Activated naive CD8-positive, alpha-beta T cell treated with anti-CD3 and anti-CD28 coated beads, Interleukin-2, amount 10 ng/mL, durations not matched to agents 7 days and 5 days (primary cell): ENCODE results near the gene CDH13. TPM values are rescaled to one million over a fixed set of nuclear protein-coding genes. Genes with fewer than 3 reads are reported as not detected.

Experiments
- ATAC-seq: fragments of 150-1000 bp; cut with Tn5 transposase; one replicate; pipeline ENCODE4 v1.10.0; 2021; ENCODE audit warnings: low read depth, moderate library complexity
- POLR2A ChIA-PET: fragments of 350-600 bp; sonication (Branson Sonifier 250); formaldehyde crosslinking; loops from one replicate; lab custom pipeline; 2021; ENCODE audit warnings: antibody characterized with exemption; lab: Charles Lee
- DNase-seq: peaks from one replicate; pipeline ENCODE4 v3.0.0; 2021
- H3K27ac Mint-ChIP-seq: one replicate; pipeline ENCODE4 v1.8.0; 2022; ENCODE audit warnings: mild to moderate bottlenecking, mixed read lengths
- H3K27me3 Mint-ChIP-seq: one replicate; pipeline ENCODE4 v1.8.0; 2022; ENCODE audit warnings: mild to moderate bottlenecking, moderate library complexity, mixed read lengths
- H3K36me3 Mint-ChIP-seq: one replicate; pipeline ENCODE4 v1.8.0; 2021; ENCODE audit warnings: mild to moderate bottlenecking, mixed read lengths
- H3K4me1 Mint-ChIP-seq: one replicate; pipeline ENCODE4 v1.8.0; 2021; ENCODE audit warnings: mixed read lengths
- H3K4me3 Mint-ChIP-seq: one replicate; pipeline ENCODE4 v1.8.0; 2022; ENCODE audit warnings: mild to moderate bottlenecking, moderate library complexity, mixed read lengths
- H3K9me3 Mint-ChIP-seq: one replicate; pipeline ENCODE4 v1.8.0; 2021; ENCODE audit warnings: mixed read lengths
- total RNA-seq, 2 experiments: library from RNA; stranded (reverse); gene quantifications; one replicate each; pipeline ENCODE4 v1.2.3, GENCODE V29; 2021

Gene CDH13
- total RNA-seq, 2 experiments from 2014 or later: not detected

GRCh38 chr16:83700918-83701317 is 1074.1 kb downstream of the CDH13 start:
- Mint-ChIP-seq H3K4me1 (no peaks in the 10 kb centered on the region), H3K27me3 (peaks cover 1% of the 10 kb centered on the region), H3K27ac (no peak overlapping the region), H3K36me3 (no peaks in the 10 kb centered on the region), H3K4me3 (no peak overlapping the region), H3K9me3 (peaks cover 7% of the 10 kb centered on the region)
- DNase-seq: no peak
- POLR2A ChIA-PET: no interaction called here
- no peak for ATAC-seq

GRCh38 chr16:83701494-83701893 is 1074.7 kb downstream of the CDH13 start:
- Mint-ChIP-seq H3K4me3 (no peak overlapping the region), H3K27me3 (peaks cover 1% of the 10 kb centered on the region), H3K36me3 (no peaks in the 10 kb centered on the region), H3K9me3 (peaks cover 7% of the 10 kb centered on the region), H3K27ac (no peak overlapping the region), H3K4me1 (no peaks in the 10 kb centered on the region)
- ATAC-seq (no peak), DNase-seq (peak; percentile 53)
- POLR2A ChIA-PET: no interaction called here

- H3K9me3 Mint-ChIP-seq: peaks cover 8% of the 10 kb centered on the region
- ATAC-seq (no peak), DNase-seq (no peak)
- POLR2A ChIA-PET: no interaction called here
- no peak overlapping the region for H3K27ac Mint-ChIP-seq
- peaks cover 2% of the 10 kb centered on the region for H3K4me1 Mint-ChIP-seq
- H3K36me3 Mint-ChIP-seq: no peaks in the 10 kb centered on the region
- no peak overlapping the region for H3K4me3 Mint-ChIP-seq
- no peaks in the 10 kb centered on the region for H3K27me3 Mint-ChIP-seq
These were observed 1077.9 kb downstream of the CDH13 start for GRCh38 chr16:83704656-83705055.

- Mint-ChIP-seq H3K27me3 (no peaks in the 10 kb centered on the region), H3K4me1 (peaks cover 2% of the 10 kb centered on the region), H3K9me3 (peaks cover 5% of the 10 kb centered on the region), H3K4me3 (no peak overlapping the region), H3K36me3 (no peaks in the 10 kb centered on the region), H3K27ac (no peak overlapping the region)
- DNase-seq: no peak
- POLR2A ChIA-PET: no interaction called here
- ATAC-seq: no peak
These were observed 1079.1 kb downstream of the CDH13 start for GRCh38 chr16:83705856-83706255.

- Mint-ChIP-seq H3K27ac (no peak overlapping the region), H3K4me3 (no peak overlapping the region), H3K9me3 (peaks cover 5% of the 10 kb centered on the region), H3K4me1 (peaks cover 2% of the 10 kb centered on the region), H3K27me3 (no peaks in the 10 kb centered on the region), H3K36me3 (no peaks in the 10 kb centered on the region)
- POLR2A ChIA-PET: no interaction called here
- DNase-seq (no peak), ATAC-seq (no peak)
These were observed 1079.6 kb downstream of the CDH13 start for GRCh38 chr16:83706394-83706793.

GRCh38 chr16:83711069-83711468 is 1084.3 kb downstream of the CDH13 start:
- Mint-ChIP-seq H3K4me1 (peaks cover 12% of the 10 kb centered on the region), H3K9me3 (peaks cover 6% of the 10 kb centered on the region), H3K27me3 (peaks cover 2% of the 10 kb centered on the region), H3K4me3 (no peak overlapping the region), H3K36me3 (no peaks in the 10 kb centered on the region), H3K27ac (no peak overlapping the region)
- DNase-seq (no peak), ATAC-seq (no peak)
- POLR2A ChIA-PET: no interaction called here

- Mint-ChIP-seq H3K27ac (peak overlapping the region; percentile 36), H3K36me3 (no peaks in the 10 kb centered on the region), H3K4me3 (no peak overlapping the region), H3K27me3 (peaks cover 2% of the 10 kb centered on the region), H3K4me1 (peaks cover 11% of the 10 kb centered on the region), H3K9me3 (peaks cover 6% of the 10 kb centered on the region)
- POLR2A ChIA-PET: no interaction called here
- ATAC-seq: peak; percentile 67
- DNase-seq: no peak
These were observed 1086.8 kb downstream of the CDH13 start for GRCh38 chr16:83713597-83713996.

- DNase-seq: no peak
- H3K4me1 Mint-ChIP-seq: peaks cover 11% of the 10 kb centered on the region
- ATAC-seq: no peak
- peaks cover 2% of the 10 kb centered on the region for H3K27me3 Mint-ChIP-seq
- H3K9me3 Mint-ChIP-seq: peaks cover 5% of the 10 kb centered on the region
- POLR2A ChIA-PET: no interaction called here
- no peak overlapping the region for H3K27ac Mint-ChIP-seq
- no peaks in the 10 kb centered on the region for H3K36me3 Mint-ChIP-seq
- no peak overlapping the region for H3K4me3 Mint-ChIP-seq
These were observed 1087.5 kb downstream of the CDH13 start for GRCh38 chr16:83714286-83714685.

- DNase-seq (no peak), ATAC-seq (no peak)
- peaks cover 2% of the 10 kb centered on the region for H3K27me3 Mint-ChIP-seq
- peaks cover 11% of the 10 kb centered on the region for H3K4me1 Mint-ChIP-seq
- POLR2A ChIA-PET: no interaction called here
- no peak overlapping the region for H3K27ac Mint-ChIP-seq
- peaks cover 4% of the 10 kb centered on the region for H3K9me3 Mint-ChIP-seq
- H3K4me3 Mint-ChIP-seq: no peak overlapping the region
- H3K36me3 Mint-ChIP-seq: no peaks in the 10 kb centered on the region
These were observed 1088.6 kb downstream of the CDH13 start for GRCh38 chr16:83715217-83715920.

GRCh38 chr16:83717308-83717707 is 1090.5 kb downstream of the CDH13 start:
- no peak for ATAC-seq
- Mint-ChIP-seq H3K27ac (no peak overlapping the region), H3K36me3 (no peaks in the 10 kb centered on the region), H3K4me3 (no peak overlapping the region), H3K4me1 (peaks cover 11% of the 10 kb centered on the region), H3K27me3 (peaks cover 2% of the 10 kb centered on the region), H3K9me3 (peaks cover 4% of the 10 kb centered on the region)
- DNase-seq: no peak
- POLR2A ChIA-PET: no interaction called here

GRCh38 chr16:83717814-83718213 is 1091.0 kb downstream of the CDH13 start:
- ATAC-seq (no peak), DNase-seq (no peak)
- POLR2A ChIA-PET: no interaction called here
- H3K4me1 Mint-ChIP-seq: peaks cover 11% of the 10 kb centered on the region
- H3K27me3 Mint-ChIP-seq: peaks cover 6% of the 10 kb centered on the region
- H3K4me3 Mint-ChIP-seq: no peak overlapping the region
- no peaks in the 10 kb centered on the region for H3K36me3 Mint-ChIP-seq
- H3K27ac Mint-ChIP-seq: no peak overlapping the region
- H3K9me3 Mint-ChIP-seq: peaks cover 4% of the 10 kb centered on the region

GRCh38 chr16:83720213-83720612 is 1093.4 kb downstream of the CDH13 start:
- ATAC-seq (no peak), DNase-seq (no peak)
- no peaks in the 10 kb centered on the region for H3K36me3 Mint-ChIP-seq
- H3K4me1 Mint-ChIP-seq: peaks cover 1% of the 10 kb centered on the region
- POLR2A ChIA-PET: no interaction called here
- H3K9me3 Mint-ChIP-seq: peaks cover 11% of the 10 kb centered on the region
- no peak overlapping the region for H3K27ac Mint-ChIP-seq
- peaks cover 9% of the 10 kb centered on the region for H3K27me3 Mint-ChIP-seq
- H3K4me3 Mint-ChIP-seq: no peak overlapping the region

GRCh38 chr16:83720981-83721380 is 1094.2 kb downstream of the CDH13 start:
- Mint-ChIP-seq H3K27me3 (peaks cover 9% of the 10 kb centered on the region), H3K4me1 (peaks cover 3% of the 10 kb centered on the region), H3K9me3 (peaks cover 15% of the 10 kb centered on the region), H3K36me3 (no peaks in the 10 kb centered on the region), H3K27ac (no peak overlapping the region), H3K4me3 (no peak overlapping the region)
- ATAC-seq (no peak), DNase-seq (no peak)
- POLR2A ChIA-PET: no interaction called here

GRCh38 chr16:83721676-83722075 is 1094.9 kb downstream of the CDH13 start:
- Mint-ChIP-seq H3K4me1 (peaks cover 6% of the 10 kb centered on the region), H3K4me3 (no peak overlapping the region), H3K36me3 (peaks cover under 1% of the 10 kb centered on the region), H3K27me3 (peaks cover 9% of the 10 kb centered on the region), H3K9me3 (peaks cover 15% of the 10 kb centered on the region), H3K27ac (no peak overlapping the region)
- POLR2A ChIA-PET: no interaction called here
- DNase-seq (no peak), ATAC-seq (no peak)
